HepG2 (cell line): ENCODE measurements around the gene DNAJC4. TPM values are rescaled to one million over a fixed set of nuclear protein-coding genes. Genes with fewer than 3 reads are reported as not detected.

Experiments
- DNMT1 ChIP-seq: sonication (generic); formaldehyde crosslinking; IDR thresholded peaks from 2 replicates; pipeline ENCODE4 v1.5.1; 2020; ENCODE audit warnings: mild to moderate bottlenecking, missing genetic modification reagents
- EEA1 ChIP-seq: sonication (generic); formaldehyde crosslinking; IDR thresholded peaks from 2 replicates; pipeline ENCODE4 v1.5.1; 2020; ENCODE audit warnings: mild to moderate bottlenecking, missing genetic modification reagents, borderline replicate concordance
- GABPA ChIP-seq, 2 experiments: IDR thresholded peaks; 2 replicates each; pipeline ENCODE4 v1.6.1; 2011 to 2016; ENCODE audit warnings: low read depth in 2 of 2, low read length in 1 of 2, missing biosample characterization in 1 of 2, missing genetic modification characterization in 1 of 2
- HNRNPLL ChIP-seq: fragments of 200-400 bp; formaldehyde crosslinking; IDR thresholded peaks from 2 replicates; pipeline ENCODE4 v1.6.1; 2017; ENCODE audit warnings: mild to moderate bottlenecking, low read depth, low read length; ENCODE audit not compliant: poor library complexity, severe bottlenecking
- POGK ChIP-seq: sonication (generic); formaldehyde crosslinking; conservative IDR thresholded peaks from 2 replicates; pipeline ENCODE4 v1.8.0; 2022; ENCODE audit warnings: mild to moderate bottlenecking, moderate library complexity, missing genetic modification reagents
- PRPF4 ChIP-seq: fragments of 200-400 bp; formaldehyde crosslinking; IDR thresholded peaks from 2 replicates; pipeline ENCODE4 v1.6.1; 2016; ENCODE audit warnings: low read length, low read depth; ENCODE audit not compliant: poor library complexity, severe bottlenecking
- TBL1XR1 ChIP-seq: fragments of 150-350 bp; IDR thresholded peaks from 2 replicates; pipeline ENCODE4 v1.6.1; 2014; ENCODE audit warnings: borderline replicate concordance, low read length; ENCODE audit not compliant: partially characterized antibody
- TOPORS ChIP-seq: sonication (generic); formaldehyde crosslinking; IDR thresholded peaks from 2 replicates; pipeline ENCODE4 v1.8.0; 2023; ENCODE audit warnings: mild to moderate bottlenecking, missing genetic modification reagents
- ZFP37 ChIP-seq: sonication (generic); formaldehyde crosslinking; IDR thresholded peaks from 2 replicates; pipeline ENCODE4 v1.4.0; 2020; ENCODE audit warnings: missing genetic modification reagents, borderline replicate concordance
- ZFYVE20 ChIP-seq: sonication (generic); formaldehyde crosslinking; IDR thresholded peaks from 2 replicates; pipeline ENCODE4 v1.8.0; 2023; ENCODE audit warnings: low read depth, mild to moderate bottlenecking, moderate library complexity, missing genetic modification reagents, borderline replicate concordance
- ZNF138 ChIP-seq: sonication (generic); formaldehyde crosslinking; IDR thresholded peaks from 2 replicates; pipeline ENCODE4 v1.5.0; 2020; ENCODE audit warnings: mild to moderate bottlenecking, low read depth, missing genetic modification reagents
- ZNF607 ChIP-seq: sonication (generic); formaldehyde crosslinking; IDR thresholded peaks from 2 replicates; pipeline ENCODE4 v1.5.1; 2020; ENCODE audit warnings: missing genetic modification reagents, mild to moderate bottlenecking, borderline replicate concordance
- ZNF616 ChIP-seq: sonication (generic); formaldehyde crosslinking; IDR thresholded peaks from 2 replicates; pipeline ENCODE4 v1.5.0; 2020; ENCODE audit warnings: low read depth, mild to moderate bottlenecking, missing genetic modification reagents
- ZNF782 ChIP-seq: sonication (generic); formaldehyde crosslinking; IDR thresholded peaks from 2 replicates; pipeline ENCODE4 v1.4.0; 2020; ENCODE audit warnings: missing genetic modification reagents, mild to moderate bottlenecking, borderline replicate concordance
- polyA plus RNA-seq, 8 experiments: library from polyadenylated mRNA; depleted of rRNA in 3 of 8; stranded (reverse) in 7 of 8; unstranded in 1 of 8; fragments of >200 nt; fragmentation: Illumina TruSeq in 4 of 8; extraction: Trizol in 4 of 8; gene quantifications; 2 replicates each; pipeline versions ENCODE4 v1.2.1 to v1.2.3, GENCODE V29; 2011 to 2016; ENCODE audit warnings: low read depth in 4 of 8, missing spikeins in 1 of 8, mixed read lengths in 1 of 8; ENCODE audit not compliant: insufficient read depth in 1 of 8
- total RNA-seq, 5 experiments: library from RNA; depleted of rRNA; stranded (reverse); fragments of >200 nt; fragmentation: Illumina TruSeq; extraction: Trizol; gene quantifications; 2 replicates each; pipeline ENCODE4 v1.2.3, GENCODE V29; 2016; ENCODE audit warnings: low read depth in 1 of 5
- TF ChIP-seq, protein P1 (sequence below): IDR thresholded peaks from 2 replicates; pipeline ENCODE4 v1.6.1; 2016; ENCODE audit warnings: mild to moderate bottlenecking
- TF ChIP-seq, protein P2 (sequence below): sonication (generic); formaldehyde crosslinking; IDR thresholded peaks from 2 replicates; pipeline ENCODE4 v1.4.0; 2020; ENCODE audit warnings: low read depth, mild to moderate bottlenecking, missing genetic modification reagents

Gene DNAJC4
- total and polyA plus RNA-seq, 2 of the 13 experiments (the other 11 are each of a cell fraction or from before 2014, with no cell fraction given): 10.3 to 60.8 TPM

- peak; percentile 57; the same call in 1 of the 2 replicates for TF ChIP-seq ZNF607 (CRISPR knock-in tag)
- TF ChIP-seq ZNF138 (CRISPR knock-in tag): peak; percentile 66; the same call in 1 of the 2 replicates
- TF ChIP-seq PRPF4: peak; percentile 59
- TF ChIP-seq TOPORS (CRISPR knock-in tag): 0 out of 2 replicates have a peak, but pooled peaks have one; percentile 63
- no peak for TF ChIP-seq GABPA (IDR thresholded peaks at IDR 0.05; ENCODE audit: low read depth, low read length)
- peak; percentile 57; the same call in 1 of the 2 replicates for TF ChIP-seq GABPA (CRISPR knock-in tag; IDR thresholded peaks at IDR 0.05; ENCODE audit: low read depth)
- peak; percentile 37; the same call in 1 of the 2 replicates for TF ChIP-seq ZFYVE20
- TF ChIP-seq, protein P1, sequence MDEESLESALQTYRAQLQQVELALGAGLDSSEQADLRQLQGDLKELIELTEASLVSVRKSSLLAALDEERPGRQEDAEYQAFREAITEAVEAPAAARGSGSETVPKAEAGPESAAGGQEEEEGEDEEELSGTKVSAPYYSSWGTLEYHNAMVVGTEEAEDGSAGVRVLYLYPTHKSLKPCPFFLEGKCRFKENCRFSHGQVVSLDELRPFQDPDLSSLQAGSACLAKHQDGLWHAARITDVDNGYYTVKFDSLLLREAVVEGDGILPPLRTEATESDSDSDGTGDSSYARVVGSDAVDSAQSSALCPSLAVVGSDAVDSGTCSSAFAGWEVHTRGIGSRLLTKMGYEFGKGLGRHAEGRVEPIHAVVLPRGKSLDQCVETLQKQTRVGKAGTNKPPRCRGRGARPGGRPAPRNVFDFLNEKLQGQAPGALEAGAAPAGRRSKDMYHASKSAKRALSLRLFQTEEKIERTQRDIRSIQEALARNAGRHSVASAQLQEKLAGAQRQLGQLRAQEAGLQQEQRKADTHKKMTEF (CRISPR knock-in tag): peak; percentile 82
- TF ChIP-seq, protein P2, sequence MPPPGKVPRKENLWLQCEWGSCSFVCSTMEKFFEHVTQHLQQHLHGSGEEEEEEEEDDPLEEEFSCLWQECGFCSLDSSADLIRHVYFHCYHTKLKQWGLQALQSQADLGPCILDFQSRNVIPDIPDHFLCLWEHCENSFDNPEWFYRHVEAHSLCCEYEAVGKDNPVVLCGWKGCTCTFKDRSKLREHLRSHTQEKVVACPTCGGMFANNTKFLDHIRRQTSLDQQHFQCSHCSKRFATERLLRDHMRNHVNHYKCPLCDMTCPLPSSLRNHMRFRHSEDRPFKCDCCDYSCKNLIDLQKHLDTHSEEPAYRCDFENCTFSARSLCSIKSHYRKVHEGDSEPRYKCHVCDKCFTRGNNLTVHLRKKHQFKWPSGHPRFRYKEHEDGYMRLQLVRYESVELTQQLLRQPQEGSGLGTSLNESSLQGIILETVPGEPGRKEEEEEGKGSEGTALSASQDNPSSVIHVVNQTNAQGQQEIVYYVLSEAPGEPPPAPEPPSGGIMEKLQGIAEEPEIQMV: 0 out of 2 replicates have a peak, but pooled peaks have one; percentile 41
- TF ChIP-seq ZNF782 (CRISPR knock-in tag): no peak
- TF ChIP-seq DNMT1 (CRISPR knock-in tag): 0 out of 2 replicates have a peak, but pooled peaks have one; percentile 43
- peak; percentile 84 for TF ChIP-seq HNRNPLL
- peak; percentile 86 for TF ChIP-seq POGK (CRISPR knock-in tag)
- TF ChIP-seq ZFP37: 0 out of 2 replicates have a peak, but pooled peaks have one; percentile 18
- TF ChIP-seq EEA1 (CRISPR knock-in tag): 0 out of 2 replicates have a peak, but pooled peaks have one; percentile 29
- peak; percentile 6 for TF ChIP-seq TBL1XR1
- peak; percentile 39; the same call in 1 of the 2 replicates for TF ChIP-seq ZNF616 (CRISPR knock-in tag)
Measured at GRCh38 chr11:64246871-64247728, 16.8 kb downstream of the DNAJC4 start, which contains the start of gene PPP1R14B (continued).
